CD4-positive, alpha-beta T cell (primary cell): Measurements from ENCODE around the gene RGL2. TPM values are rescaled to one million over a fixed set of nuclear protein-coding genes. Genes with fewer than 3 reads are reported as not detected.

Experiments
- ATAC-seq: fragments of 200-7000 bp; cut with Tn5 transposase; one replicate; pipeline ENCODE4 v1.10.0; 2022; ENCODE audit warnings: mild to moderate bottlenecking; ENCODE audit not compliant: poor library complexity
- CTCF ChIA-PET: fragments of 350-600 bp; sonication (Branson Sonifier 250); formaldehyde crosslinking; loops from one replicate; lab custom pipeline; 2021; ENCODE audit warnings: antibody characterized with exemption, inconsistent platforms; lab: Charles Lee
- POLR2A ChIA-PET: fragments of 350-600 bp; sonication (Branson Sonifier 250); formaldehyde crosslinking; loops from one replicate; lab custom pipeline; 2021; ENCODE audit warnings: antibody characterized with exemption, inconsistent platforms; lab: Charles Lee
- DNase-seq, 14 experiments: peaks; one replicate each; pipeline ENCODE4 v3.0.0-alpha.2; 2013 to 2020; ENCODE audit warnings: mixed read lengths in 2 of 14
- H3K27ac ChIP-seq, 2 donors: one replicate each; pipeline versions ENCODE4 v1.5.1 to v1.7.0; 2013; ENCODE audit warnings: low read length in 2 of 2, low read depth in 1 of 2, mild to moderate bottlenecking in 1 of 2
- H3K27me3 ChIP-seq, 2 experiments: 1 replicate in 1 of 2; 2 replicates in 1 of 2; pipeline versions ENCODE4 v1.6.1 to v1.7.0; 2013; ENCODE audit warnings: low read length in 2 of 2, control low read depth in 1 of 2, mild to moderate bottlenecking in 1 of 2, moderate library complexity in 1 of 2; ENCODE audit not compliant: insufficient read depth in 2 of 2, control insufficient read depth in 1 of 2
- H3K36me3 ChIP-seq: one replicate; pipeline ENCODE4 v1.6.1; 2013; ENCODE audit warnings: low read length, control low read depth; ENCODE audit not compliant: insufficient read depth
- H3K4me1 ChIP-seq: one replicate; pipeline ENCODE4 v1.6.1; 2013; ENCODE audit warnings: low read length, control low read depth; ENCODE audit not compliant: insufficient read depth
- H3K4me3 ChIP-seq: one replicate; pipeline ENCODE4 v1.5.1; 2013; ENCODE audit warnings: mild to moderate bottlenecking, low read length, moderate library complexity
- H3K9me3 ChIP-seq, 2 experiments: 1 replicate in 1 of 2; 2 replicates in 1 of 2; pipeline versions ENCODE4 v1.6.1 to v1.7.0; 2013; ENCODE audit warnings: low read length in 2 of 2, mild to moderate bottlenecking in 2 of 2, control low read depth in 1 of 2, moderate library complexity in 1 of 2; ENCODE audit not compliant: control insufficient read depth in 1 of 2, insufficient read depth in 1 of 2
- H3K27ac Mint-ChIP-seq: one replicate; pipeline ENCODE4 v1.8.0; 2020; ENCODE audit warnings: mixed read lengths
- H3K27me3 Mint-ChIP-seq: one replicate; pipeline ENCODE4 v1.8.0; 2021; ENCODE audit warnings: mixed read lengths
- H3K36me3 Mint-ChIP-seq: one replicate; pipeline ENCODE4 v1.8.0; 2021; ENCODE audit warnings: low read depth, mixed read lengths
- H3K4me1 Mint-ChIP-seq: one replicate; pipeline ENCODE4 v1.8.0; 2021; ENCODE audit warnings: low read depth, mixed read lengths
- H3K4me3 Mint-ChIP-seq: one replicate; pipeline ENCODE4 v1.8.0; 2020; ENCODE audit warnings: mild to moderate bottlenecking, mixed read lengths
- H3K9me3 Mint-ChIP-seq: one replicate; pipeline ENCODE4 v1.8.0; 2020; ENCODE audit warnings: mixed read lengths
- intact Hi-C, 2 experiments: fragments of 100-400 bp; cut with DNase I in 1 of 2; cut with micrococcal nuclease in 1 of 2; formaldehyde crosslinking; loops; one replicate each; pipeline versions ENCODE4 v1.15.1 to v1.9.0; 2023 to 2025; cut with DNase I, micrococcal nuclease
- total RNA-seq, 174 experiments: library from RNA in 2 of 174; stranded (reverse) in 2 of 174; gene quantifications; one replicate each; pipeline ENCODE4 v1.2.3 and lab custom pipeline; 2021 to 2026
- TF ChIP-seq, protein P1 (sequence below): fragments of 200-600 bp; IDR thresholded peaks from one replicate; pipeline ENCODE4 v1.8.0; 2022; ENCODE audit warnings: antibody characterized with exemption, mild to moderate bottlenecking

RGL2 gene
- total RNA-seq, 2 experiments from 2014 or later = 39.2 to 39.4 TPM

DNA sequence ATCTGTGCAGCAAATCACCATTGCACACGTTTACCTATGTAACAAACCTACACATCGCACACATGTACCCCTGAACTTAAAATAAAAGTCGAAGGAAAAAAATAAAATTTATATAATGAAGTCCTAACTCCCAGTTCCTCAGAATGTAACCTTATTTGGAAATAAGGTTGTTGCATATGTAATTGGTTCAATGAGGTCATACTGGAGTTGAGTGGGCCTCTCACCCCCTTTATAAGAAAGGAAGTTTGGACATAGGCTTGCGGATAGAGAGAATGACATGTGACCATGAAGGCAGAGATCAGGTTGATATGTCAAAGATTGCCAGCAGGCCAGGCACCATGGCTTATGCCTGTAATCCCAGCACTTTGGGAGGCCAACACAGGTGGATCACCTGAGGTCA lies 34.9 kb upstream of the RGL2 start:
- intact Hi-C loops = no loop called here
- no peaks in the 10 kb centered on the region for H3K27me3 Mint-ChIP-seq
- peaks cover 7% of the 10 kb centered on the region for H3K4me1 ChIP-seq
- peaks cover 5% of the 10 kb centered on the region for H3K4me1 Mint-ChIP-seq
- CTCF ChIA-PET = no interaction called here
- no peaks in the 10 kb centered on the region for H3K9me3 Mint-ChIP-seq
- ATAC-seq (no peak), DNase-seq (no peak)
- H3K4me3 Mint-ChIP-seq = no peak overlapping the region
- no peak overlapping the region for H3K4me3 ChIP-seq
- H3K27ac Mint-ChIP-seq = no peak overlapping the region
- TF ChIP-seq, protein P1, sequence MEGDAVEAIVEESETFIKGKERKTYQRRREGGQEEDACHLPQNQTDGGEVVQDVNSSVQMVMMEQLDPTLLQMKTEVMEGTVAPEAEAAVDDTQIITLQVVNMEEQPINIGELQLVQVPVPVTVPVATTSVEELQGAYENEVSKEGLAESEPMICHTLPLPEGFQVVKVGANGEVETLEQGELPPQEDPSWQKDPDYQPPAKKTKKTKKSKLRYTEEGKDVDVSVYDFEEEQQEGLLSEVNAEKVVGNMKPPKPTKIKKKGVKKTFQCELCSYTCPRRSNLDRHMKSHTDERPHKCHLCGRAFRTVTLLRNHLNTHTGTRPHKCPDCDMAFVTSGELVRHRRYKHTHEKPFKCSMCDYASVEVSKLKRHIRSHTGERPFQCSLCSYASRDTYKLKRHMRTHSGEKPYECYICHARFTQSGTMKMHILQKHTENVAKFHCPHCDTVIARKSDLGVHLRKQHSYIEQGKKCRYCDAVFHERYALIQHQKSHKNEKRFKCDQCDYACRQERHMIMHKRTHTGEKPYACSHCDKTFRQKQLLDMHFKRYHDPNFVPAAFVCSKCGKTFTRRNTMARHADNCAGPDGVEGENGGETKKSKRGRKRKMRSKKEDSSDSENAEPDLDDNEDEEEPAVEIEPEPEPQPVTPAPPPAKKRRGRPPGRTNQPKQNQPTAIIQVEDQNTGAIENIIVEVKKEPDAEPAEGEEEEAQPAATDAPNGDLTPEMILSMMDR = no peak
- POLR2A ChIA-PET = interaction anchor here (1.4 kb wide), 1 partner anchor 16 kb away, joined by 3 read pairs; the partner anchor contains the start of gene ZBTB22
- no peaks in the 10 kb centered on the region for H3K9me3 ChIP-seq
- H3K27me3 ChIP-seq = no peaks in the 10 kb centered on the region
- no peak overlapping the region for H3K27ac ChIP-seq
- H3K36me3 Mint-ChIP-seq = no peaks in the 10 kb centered on the region
- no peaks in the 10 kb centered on the region for H3K36me3 ChIP-seq

DNA sequence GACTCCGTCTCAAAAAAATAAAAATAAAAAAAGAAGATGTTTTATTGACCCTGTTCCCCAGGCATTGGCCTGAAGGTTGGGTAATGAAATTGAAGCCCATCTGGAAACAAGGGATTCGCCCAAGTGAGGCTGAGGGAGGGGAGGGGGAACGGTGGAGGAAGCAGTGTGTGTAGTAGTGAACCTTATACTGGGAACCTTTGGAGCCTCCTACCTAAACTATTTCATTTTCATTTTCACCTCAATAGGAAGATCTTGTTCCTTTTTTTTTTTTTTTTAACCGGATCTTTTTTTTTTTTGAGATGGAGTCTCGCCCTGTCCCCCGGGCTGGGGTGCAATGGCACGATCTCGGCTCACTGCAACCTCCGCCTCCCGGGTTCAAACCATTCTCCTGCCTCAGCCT lies 32.0 kb upstream of the RGL2 start:
- H3K27ac ChIP-seq = no peak overlapping the region
- no peak overlapping the region for H3K4me3 Mint-ChIP-seq
- intact Hi-C loops = no loop called here
- no peak overlapping the region for H3K27ac Mint-ChIP-seq
- TF ChIP-seq, protein P1 = no peak
- H3K4me1 ChIP-seq = peaks cover 7% of the 10 kb centered on the region
- DNase-seq = no peak
- ChIA-PET CTCF (no interaction called here), POLR2A (interaction anchor here (1.0 kb wide), 1 partner anchor 13 kb away, joined by 3 read pairs; no protein-coding TSS in a partner anchor)
- no peak for ATAC-seq
- H3K36me3 Mint-ChIP-seq = no peaks in the 10 kb centered on the region
- no peaks in the 10 kb centered on the region for H3K27me3 ChIP-seq
- H3K27me3 Mint-ChIP-seq = no peaks in the 10 kb centered on the region
- H3K36me3 ChIP-seq = no peaks in the 10 kb centered on the region
- no peaks in the 10 kb centered on the region for H3K9me3 ChIP-seq
- peaks cover 4% of the 10 kb centered on the region for H3K4me1 Mint-ChIP-seq
- no peak overlapping the region for H3K4me3 ChIP-seq
- H3K9me3 Mint-ChIP-seq = no peaks in the 10 kb centered on the region

DNA sequence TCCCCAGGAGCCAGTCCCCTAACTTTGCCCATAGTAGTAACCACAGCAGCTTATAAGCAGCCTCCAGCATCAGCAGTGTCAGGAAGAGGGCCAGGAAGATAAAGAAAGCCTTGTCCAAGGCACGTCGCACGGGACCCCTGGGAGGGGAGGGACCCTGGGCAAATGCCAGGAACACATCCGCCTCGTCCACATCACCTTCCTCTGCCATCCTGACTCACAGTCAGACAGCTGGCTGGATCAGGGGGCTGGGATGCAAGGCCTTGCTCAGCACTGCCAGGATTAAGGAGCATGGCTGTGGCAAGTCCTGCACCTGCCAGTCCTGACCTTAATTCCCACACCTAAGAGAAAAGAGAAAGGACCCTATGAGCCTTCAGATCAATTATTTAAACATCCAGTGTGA lies 30.3 kb upstream of the RGL2 start:
- no peak overlapping the region for H3K4me3 Mint-ChIP-seq
- Histone ChIP-seq H3K36me3 (no peaks in the 10 kb centered on the region), H3K4me1 (peaks cover 1% of the 10 kb centered on the region), H3K9me3 (no peaks in the 10 kb centered on the region), H3K27ac (no peak overlapping the region), H3K27me3 (no peaks in the 10 kb centered on the region), H3K4me3 (no peak overlapping the region)
- H3K4me1 Mint-ChIP-seq = peaks cover 3% of the 10 kb centered on the region
- no peaks in the 10 kb centered on the region for H3K9me3 Mint-ChIP-seq
- ChIA-PET CTCF (no interaction called here), POLR2A (interaction anchor here (0.6 to 1.5 kb wide), 2 partner anchors 11 to 15 kb away, joined by 3 to 7 read pairs; partner anchors contain the start of gene ZBTB22)
- TF ChIP-seq, protein P1 = no peak
- no peaks in the 10 kb centered on the region for H3K27me3 Mint-ChIP-seq
- H3K36me3 Mint-ChIP-seq = no peaks in the 10 kb centered on the region
- ATAC-seq = no peak
- H3K27ac Mint-ChIP-seq = no peak overlapping the region
- intact Hi-C loops = no loop called here
- no peak for DNase-seq
